ENCODE results near the gene PCMT1. TPM values are rescaled to one million over a fixed set of nuclear protein-coding genes. Genes with fewer than 3 reads are reported as not detected.

Gene PCMT1
- polyA plus RNA-seq, 2 of the 4 experiments (the other 2 are of a cell fraction), result 92.4 to 99.3 TPM

- TF ChIP-seq BHLHE40 (IDR thresholded peaks at IDR 0.05; ENCODE audit: low read depth, low read length) (no peak), POLR2A (IDR thresholded peaks at IDR 0.05; ENCODE audit: low read length) (no peak), RCOR1 (IDR thresholded peaks at IDR 0.05; ENCODE audit: low read depth, low read length) (no peak), POLR2AphosphoS2 (conservative IDR thresholded peaks at IDR 0.05; ENCODE audit: low read length) (no peak), ZSCAN20 (CRISPR knock-in tag; IDR thresholded peaks at IDR 0.05) (no peak), CBX2 (IDR thresholded peaks at IDR 0.05; ENCODE audit: borderline replicate concordance, low read depth) (no peak), USF2 (IDR thresholded peaks at IDR 0.05) (no peak), ATOH8 (CRISPR knock-in tag; IDR thresholded peaks at IDR 0.05; ENCODE audit: low read depth) (no peak), CBX8 (IDR thresholded peaks at IDR 0.05) (no peak), RARB (CRISPR knock-in tag; IDR thresholded peaks at IDR 0.05) (no peak), ZNF302 (CRISPR knock-in tag; IDR thresholded peaks at IDR 0.05) (no peak), HOXB13 (CRISPR knock-in tag; IDR thresholded peaks at IDR 0.05; ENCODE audit: low read depth) (no peak)
- ChIA-PET POLR2A (no interaction called here), CTCF (interaction anchor here (0.7 to 1.8 kb wide), 5 partner anchors 11 to 20 kb away, joined by 3 to 6 read pairs (median 3); no protein-coding TSS in a partner anchor)
- no peak overlapping the region for H3K4me2 ChIP-seq
- 96% methylated on average over 7 of the region's 7 CpGs for whole genome bisulfite sequencing (ENCODE audit: missing lambda C conversion rate)
- H3K9me3 ChIP-seq, result no peaks in the 10 kb centered on the region
- no peak overlapping the region for H3K4me3 ChIP-seq
- no peak overlapping the region for H3K27ac ChIP-seq
- H3K4me1 ChIP-seq, result no peaks in the 10 kb centered on the region
- no peak for FAIRE-seq
- DNase-seq (ENCODE audit: low read depth in 1 of 2, low spot score in 1 of 2), result no peak
- no peak for ATAC-seq
Measured at GRCh38 chr6:149820506-149820905, 71.0 kb downstream of the PCMT1 start.

- CTCF ChIA-PET, result interaction anchor here (1.8 to 4.6 kb wide), 3 partner anchors 13 to 44 kb away, joined by 5 to 22 read pairs (median 6); no protein-coding TSS in a partner anchor
- TF ChIP-seq NPAS2 (CRISPR knock-in tag; IDR thresholded peaks at IDR 0.05; ENCODE audit: borderline replicate concordance) (no peak), FOSL2 (IDR thresholded peaks at IDR 0.05) (no peak), FOSL2 (CRISPR knock-in tag; IDR thresholded peaks at IDR 0.05) (no peak), PBX3 (IDR thresholded peaks at IDR 0.05) (no peak), TFCP2L1 (CRISPR knock-in tag; IDR thresholded peaks at IDR 0.05) (no peak), MYC (IDR thresholded peaks at IDR 0.05; ENCODE audit: borderline replicate concordance, low read length) (no peak), HOXB5 (CRISPR knock-in tag; IDR thresholded peaks at IDR 0.05) (no peak), CHD2 (IDR thresholded peaks at IDR 0.05; ENCODE audit: low read length, partially characterized antibody) (no peak), ELK1 (IDR thresholded peaks at IDR 0.05; ENCODE audit: low read depth, low read length) (no peak)
- TF ChIP-seq, protein P1, sequence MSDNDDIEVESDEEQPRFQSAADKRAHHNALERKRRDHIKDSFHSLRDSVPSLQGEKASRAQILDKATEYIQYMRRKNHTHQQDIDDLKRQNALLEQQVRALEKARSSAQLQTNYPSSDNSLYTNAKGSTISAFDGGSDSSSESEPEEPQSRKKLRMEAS (IDR thresholded peaks at IDR 0.05), result no peak
- H3K4me3 ChIP-seq, result no peak overlapping the region
- 86% methylated on average over 1 of the region's 1 CpG for WGBS (ENCODE audit: missing lambda C conversion rate)
- no peak overlapping the region for H3K27ac ChIP-seq
- no peak for ATAC-seq
- H3K4me2 ChIP-seq, result no peak overlapping the region
- no peak for FAIRE-seq
- H3K4me1 ChIP-seq, result no peaks in the 10 kb centered on the region
- POLR2A ChIA-PET, result no interaction called here
- no peaks in the 10 kb centered on the region for H3K9me3 ChIP-seq
- DNase-seq (ENCODE audit: low read depth in 1 of 2, low spot score in 1 of 2), result no peak
Measured at GRCh38 chr6:149821492-149821891, 72.0 kb downstream of the PCMT1 start.

DNA sequence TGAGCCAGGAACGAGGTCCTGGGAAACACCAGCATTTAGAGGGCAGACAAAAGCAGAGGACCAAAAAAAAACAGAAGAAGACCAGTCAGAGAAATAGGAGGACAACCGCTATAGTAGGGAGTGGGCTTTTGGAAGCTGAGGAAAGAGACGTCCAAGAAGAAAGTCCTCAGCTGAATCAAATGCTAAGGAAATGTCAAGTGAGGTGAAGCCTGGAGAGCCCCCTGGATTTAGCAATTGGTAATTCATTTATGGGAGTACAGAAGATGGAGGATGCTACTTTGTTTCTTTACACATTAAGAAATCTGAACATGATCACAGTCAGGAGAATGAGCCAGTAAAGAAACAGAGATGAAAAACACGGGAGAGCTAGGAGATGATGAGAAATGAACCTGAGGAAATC lies 73.5 kb downstream of the PCMT1 start:
- H3K4me3 ChIP-seq, result no peak overlapping the region
- DNase-seq (ENCODE audit: low read depth in 1 of 2, low spot score in 1 of 2) (no peak), FAIRE-seq (no peak), ATAC-seq (no peak)
- H3K4me1 ChIP-seq, result no peaks in the 10 kb centered on the region
- POLR2A ChIA-PET, result no interaction called here
- no peak overlapping the region for H3K27ac ChIP-seq
- H3K4me2 ChIP-seq, result no peak overlapping the region
- WGBS (ENCODE audit: missing lambda C conversion rate), result 77% methylated on average over 4 of the region's 4 CpGs
- CTCF ChIA-PET, result interaction anchor here (1.7 to 4.6 kb wide), 2 partner anchors 9 to 11 kb away, joined by 7 to 22 read pairs; no protein-coding TSS in a partner anchor
- H3K9me3 ChIP-seq, result no peaks in the 10 kb centered on the region
- no peak for TF ChIP-seq CBX8 (IDR thresholded peaks at IDR 0.05)
- no peak for TF ChIP-seq MYC (IDR thresholded peaks at IDR 0.05; ENCODE audit: borderline replicate concordance, low read length)
- TF ChIP-seq, protein P2, sequence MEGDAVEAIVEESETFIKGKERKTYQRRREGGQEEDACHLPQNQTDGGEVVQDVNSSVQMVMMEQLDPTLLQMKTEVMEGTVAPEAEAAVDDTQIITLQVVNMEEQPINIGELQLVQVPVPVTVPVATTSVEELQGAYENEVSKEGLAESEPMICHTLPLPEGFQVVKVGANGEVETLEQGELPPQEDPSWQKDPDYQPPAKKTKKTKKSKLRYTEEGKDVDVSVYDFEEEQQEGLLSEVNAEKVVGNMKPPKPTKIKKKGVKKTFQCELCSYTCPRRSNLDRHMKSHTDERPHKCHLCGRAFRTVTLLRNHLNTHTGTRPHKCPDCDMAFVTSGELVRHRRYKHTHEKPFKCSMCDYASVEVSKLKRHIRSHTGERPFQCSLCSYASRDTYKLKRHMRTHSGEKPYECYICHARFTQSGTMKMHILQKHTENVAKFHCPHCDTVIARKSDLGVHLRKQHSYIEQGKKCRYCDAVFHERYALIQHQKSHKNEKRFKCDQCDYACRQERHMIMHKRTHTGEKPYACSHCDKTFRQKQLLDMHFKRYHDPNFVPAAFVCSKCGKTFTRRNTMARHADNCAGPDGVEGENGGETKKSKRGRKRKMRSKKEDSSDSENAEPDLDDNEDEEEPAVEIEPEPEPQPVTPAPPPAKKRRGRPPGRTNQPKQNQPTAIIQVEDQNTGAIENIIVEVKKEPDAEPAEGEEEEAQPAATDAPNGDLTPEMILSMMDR (IDR thresholded peaks at IDR 0.05), result no peak
- TF ChIP-seq NR3C1 (IDR thresholded peaks at IDR 0.05), result no peak
- TF ChIP-seq, protein P1 (IDR thresholded peaks at IDR 0.05), result no peak
- TF ChIP-seq EHF (CRISPR knock-in tag; IDR thresholded peaks at IDR 0.05), result no peak
- TF ChIP-seq EHMT2 (IDR thresholded peaks at IDR 0.05; ENCODE audit: low read depth), result no peak
- no peak for TF ChIP-seq ZFP36 (IDR thresholded peaks at IDR 0.05; ENCODE audit: borderline replicate concordance, partially characterized antibody)
- no peak for TF ChIP-seq POLR2AphosphoS2 (conservative IDR thresholded peaks at IDR 0.05; ENCODE audit: low read length)
- no peak for TF ChIP-seq MAZ (IDR thresholded peaks at IDR 0.05; ENCODE audit: borderline replicate concordance, low read depth, low read length)
- no peak for TF ChIP-seq HDAC2 (IDR thresholded peaks at IDR 0.05)
- TF ChIP-seq RCOR1 (IDR thresholded peaks at IDR 0.05; ENCODE audit: low read depth, low read length), result no peak
- TF ChIP-seq BHLHE40 (IDR thresholded peaks at IDR 0.05; ENCODE audit: low read depth, low read length), result no peak
